NB4 (cell line): ENCODE results near the gene PRPF8.

Experiments used
- POLR2A ChIP-seq: IDR thresholded peaks from 2 replicates; pipeline ENCODE4 v1.6.1; 2011; ENCODE audit warnings: mild to moderate bottlenecking; ENCODE audit not compliant: insufficient read length; ENCODE audit errors: extremely low read depth
- TF ChIP-seq, protein P1 (sequence below): IDR thresholded peaks from one replicate; pipeline ENCODE4 v1.5.1; 2012; ENCODE audit warnings: low read depth, low read length

DNA sequence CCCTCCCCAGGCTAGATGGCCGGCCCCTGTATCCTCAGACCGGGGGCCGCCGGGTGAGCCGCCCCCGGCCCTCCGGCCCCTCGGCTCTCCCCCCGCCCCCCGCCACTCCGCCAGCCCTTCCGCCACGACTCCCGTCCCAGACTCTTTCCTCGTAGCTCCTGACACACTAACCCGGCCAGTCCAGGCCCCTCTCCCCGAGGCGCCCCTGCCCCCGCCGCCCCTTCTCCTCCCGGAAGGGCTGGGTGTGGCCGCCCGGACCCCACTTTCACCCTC is 31.1 kb upstream of the PRPF8 start:
- TF ChIP-seq, protein P1, sequence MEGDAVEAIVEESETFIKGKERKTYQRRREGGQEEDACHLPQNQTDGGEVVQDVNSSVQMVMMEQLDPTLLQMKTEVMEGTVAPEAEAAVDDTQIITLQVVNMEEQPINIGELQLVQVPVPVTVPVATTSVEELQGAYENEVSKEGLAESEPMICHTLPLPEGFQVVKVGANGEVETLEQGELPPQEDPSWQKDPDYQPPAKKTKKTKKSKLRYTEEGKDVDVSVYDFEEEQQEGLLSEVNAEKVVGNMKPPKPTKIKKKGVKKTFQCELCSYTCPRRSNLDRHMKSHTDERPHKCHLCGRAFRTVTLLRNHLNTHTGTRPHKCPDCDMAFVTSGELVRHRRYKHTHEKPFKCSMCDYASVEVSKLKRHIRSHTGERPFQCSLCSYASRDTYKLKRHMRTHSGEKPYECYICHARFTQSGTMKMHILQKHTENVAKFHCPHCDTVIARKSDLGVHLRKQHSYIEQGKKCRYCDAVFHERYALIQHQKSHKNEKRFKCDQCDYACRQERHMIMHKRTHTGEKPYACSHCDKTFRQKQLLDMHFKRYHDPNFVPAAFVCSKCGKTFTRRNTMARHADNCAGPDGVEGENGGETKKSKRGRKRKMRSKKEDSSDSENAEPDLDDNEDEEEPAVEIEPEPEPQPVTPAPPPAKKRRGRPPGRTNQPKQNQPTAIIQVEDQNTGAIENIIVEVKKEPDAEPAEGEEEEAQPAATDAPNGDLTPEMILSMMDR = no peak
- TF ChIP-seq POLR2A = no peak
